Measurements from ENCODE around the gene INF2.

INF2 gene

DNA sequence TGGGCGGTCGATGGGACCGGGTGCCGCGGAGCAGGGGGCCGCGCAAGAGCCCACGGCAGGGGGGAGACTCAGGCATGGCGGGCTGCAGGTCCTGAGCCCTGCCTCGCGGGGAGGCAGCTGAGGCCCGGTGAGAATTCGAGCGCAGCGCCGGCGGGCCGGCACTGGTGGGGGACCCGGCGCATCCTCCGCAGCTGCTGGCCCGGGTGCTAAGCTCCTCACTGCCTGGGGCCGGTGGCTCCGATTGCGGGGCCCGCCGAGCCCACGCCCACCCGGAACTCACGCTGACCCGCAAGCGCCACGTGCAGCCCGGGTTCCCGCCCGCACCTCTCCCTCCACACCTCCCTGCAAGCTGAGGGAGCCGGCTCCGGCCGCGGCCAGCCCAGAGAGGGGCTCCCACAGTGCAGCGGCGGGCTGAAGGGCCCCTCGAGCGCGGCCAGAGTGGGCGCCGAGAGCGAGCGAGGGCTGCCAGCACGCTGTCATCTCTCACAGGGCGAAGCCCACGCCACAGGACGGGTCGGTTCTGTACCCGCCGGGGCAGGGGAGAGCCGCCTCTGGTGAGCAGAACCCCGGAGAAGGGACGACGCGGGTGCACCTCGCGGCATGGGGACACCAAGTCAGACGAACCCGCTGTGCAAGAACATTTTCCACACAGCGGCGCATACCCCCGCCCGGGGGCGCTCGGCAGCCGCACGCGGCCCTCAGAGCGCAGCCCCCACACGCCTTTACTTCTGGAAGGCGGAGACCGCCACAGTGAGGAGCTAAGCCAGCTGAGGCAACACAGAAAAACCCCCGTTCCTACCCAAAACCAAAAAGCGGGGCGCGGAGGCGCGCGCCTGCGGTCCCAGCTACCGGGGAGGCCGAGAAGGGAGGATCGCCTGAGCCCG lies 62.4 kb downstream of the INF2 start:
- no peak for DNase-seq (ENCODE audit: low spot score)

DNA sequence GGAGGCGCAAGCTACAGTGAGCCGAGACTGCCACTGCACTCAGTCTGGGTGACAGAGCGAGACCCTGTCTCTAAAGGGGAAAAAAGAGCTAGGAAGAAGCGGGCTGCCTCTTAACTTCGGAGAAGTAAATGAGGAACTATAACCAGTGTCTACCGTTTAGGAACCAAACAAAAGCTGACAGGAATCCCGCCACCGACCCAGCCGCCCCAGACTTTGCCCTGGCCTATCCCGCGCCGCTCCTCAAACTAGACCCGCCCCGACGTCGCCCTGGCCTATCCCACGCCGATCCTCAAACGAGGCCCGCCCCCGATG lies 63.0 kb downstream of the INF2 start:
- no peak for DNase-seq (ENCODE audit: low spot score)

DNA sequence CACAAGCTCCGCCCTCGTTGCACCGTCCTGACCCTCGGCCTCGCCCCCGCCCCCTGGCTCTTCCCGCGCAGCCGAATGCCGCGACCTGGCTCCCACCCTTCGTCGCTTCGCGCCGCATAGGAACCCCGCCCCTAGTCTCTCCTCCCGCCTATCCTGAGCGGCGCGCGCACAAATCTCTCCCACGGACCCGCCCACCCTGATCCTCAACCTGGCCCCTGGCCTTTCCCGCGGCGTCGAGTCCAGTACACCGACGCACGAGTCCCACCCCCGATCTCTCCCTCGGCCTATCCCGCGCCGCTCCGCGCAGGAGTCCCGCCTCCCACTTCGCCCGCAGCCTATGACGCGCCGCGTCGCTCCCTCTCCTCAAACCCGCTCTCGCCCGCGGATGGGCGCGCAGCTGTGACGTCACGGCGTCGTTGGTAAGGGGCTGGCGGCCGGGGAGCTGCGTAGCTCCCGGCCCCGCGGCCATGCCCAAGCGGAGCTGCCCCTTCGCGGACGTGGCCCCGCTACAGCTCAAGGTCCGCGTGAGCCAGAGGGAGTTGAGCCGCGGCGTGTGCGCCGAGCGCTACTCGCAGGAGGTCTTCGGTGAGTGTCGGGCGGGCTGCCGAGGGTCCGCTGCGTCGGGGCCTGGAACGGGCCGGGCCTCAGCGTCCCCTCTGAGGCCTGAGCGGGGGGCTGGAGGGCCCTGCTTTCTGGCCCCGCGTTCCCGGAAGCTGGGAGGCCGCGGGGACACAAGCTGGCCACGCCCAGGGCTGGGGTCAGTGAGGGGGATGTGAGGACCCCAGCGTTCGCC lies 63.5 kb downstream of the INF2 start, which contains the start of gene SIVA1:
Gene SIVA1 (plus strand): TSS at position 413 of the 793 bp plus-strand sequence. CDS start 55 bp downstream, at position 468.
- peak; percentile 99 for DNase-seq (ENCODE audit: low spot score)

DNA sequence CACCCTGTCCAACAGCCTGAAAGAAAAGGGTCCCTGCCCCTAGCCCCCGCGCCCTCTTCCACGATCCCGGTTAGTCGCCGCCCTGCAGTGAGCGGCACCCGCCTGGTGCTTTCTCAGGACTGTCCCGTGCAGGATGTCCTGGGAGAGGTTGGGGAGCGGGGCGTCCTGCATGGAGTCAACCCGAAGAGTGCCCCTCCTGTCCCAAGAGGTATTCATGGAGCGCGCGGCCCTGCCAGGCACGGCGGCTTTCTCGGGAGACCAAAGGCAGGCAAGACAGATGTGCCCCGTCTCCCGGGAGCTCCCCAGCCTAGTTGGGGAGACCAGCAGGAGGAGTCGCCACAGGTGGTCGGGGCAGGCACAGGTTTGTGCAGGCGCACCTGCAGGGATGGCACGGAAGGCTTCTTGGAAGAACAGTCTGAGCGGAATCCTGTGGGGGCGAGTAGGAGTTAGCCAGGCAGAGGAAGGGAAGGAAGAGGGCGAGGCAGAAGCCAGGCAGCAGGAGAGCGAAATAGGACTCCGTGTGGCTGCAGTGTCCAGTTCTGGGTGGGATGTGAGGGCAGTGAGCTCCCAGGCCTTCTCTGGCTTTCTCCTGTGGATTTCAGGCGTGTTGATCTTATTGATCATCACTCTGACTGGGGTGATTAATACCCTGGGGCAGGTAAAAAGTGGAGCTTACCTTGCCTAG lies 64.3 kb downstream of the INF2 start:
- no peak for DNase-seq (ENCODE audit: low spot score)

DNA sequence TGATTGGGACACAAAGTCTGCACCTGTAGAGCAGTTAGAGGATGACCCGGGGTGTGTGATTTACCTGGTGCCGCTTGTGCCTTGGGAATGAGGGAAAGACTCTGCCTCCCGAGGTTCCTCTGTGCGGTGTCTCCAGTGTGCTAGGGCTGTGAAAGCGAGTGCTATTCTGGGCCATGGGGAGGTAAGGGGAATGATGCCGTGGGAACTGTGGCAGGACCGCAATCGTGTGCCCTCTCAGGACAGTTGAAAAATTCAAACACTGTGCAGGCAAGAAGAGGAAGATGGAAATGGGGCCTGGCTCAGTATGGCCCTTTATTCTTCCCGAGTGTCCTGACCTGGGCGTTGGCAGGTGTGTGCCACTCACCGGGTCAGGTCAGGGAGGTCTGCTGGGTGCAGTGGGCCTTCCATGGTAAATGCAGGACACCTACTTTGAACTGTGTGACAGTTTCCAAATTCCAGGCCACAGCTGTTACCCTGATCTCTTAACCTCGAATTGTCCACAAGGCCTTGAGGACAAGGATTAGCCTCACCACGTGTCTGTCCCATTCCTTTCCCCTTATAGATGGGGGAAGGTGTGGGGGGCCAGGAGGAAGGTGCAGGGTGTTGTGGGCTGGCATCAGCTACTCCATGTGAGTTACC lies 64.9 kb downstream of the INF2 start:
- no peak for DNase-seq (ENCODE audit: low spot score)

DNA sequence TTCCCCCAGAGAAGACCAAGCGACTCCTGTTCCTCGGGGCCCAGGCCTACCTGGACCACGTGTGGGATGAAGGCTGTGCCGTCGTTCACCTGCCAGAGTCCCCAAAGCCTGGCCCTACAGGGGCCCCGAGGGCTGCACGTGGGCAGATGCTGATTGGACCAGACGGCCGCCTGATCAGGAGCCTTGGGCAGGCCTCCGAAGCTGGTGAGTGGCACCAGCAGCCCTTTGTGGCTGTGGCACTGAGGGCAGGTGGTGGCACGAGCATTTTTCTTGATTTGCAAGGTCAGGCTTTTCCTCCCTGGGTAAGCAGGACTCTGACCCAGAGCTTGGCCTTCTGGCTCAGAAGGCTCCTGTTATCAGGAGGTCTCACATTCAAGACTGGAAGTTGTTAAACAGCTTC lies 66.2 kb downstream of the INF2 start:
- DNase-seq (ENCODE audit: low spot score) = no peak

DNA sequence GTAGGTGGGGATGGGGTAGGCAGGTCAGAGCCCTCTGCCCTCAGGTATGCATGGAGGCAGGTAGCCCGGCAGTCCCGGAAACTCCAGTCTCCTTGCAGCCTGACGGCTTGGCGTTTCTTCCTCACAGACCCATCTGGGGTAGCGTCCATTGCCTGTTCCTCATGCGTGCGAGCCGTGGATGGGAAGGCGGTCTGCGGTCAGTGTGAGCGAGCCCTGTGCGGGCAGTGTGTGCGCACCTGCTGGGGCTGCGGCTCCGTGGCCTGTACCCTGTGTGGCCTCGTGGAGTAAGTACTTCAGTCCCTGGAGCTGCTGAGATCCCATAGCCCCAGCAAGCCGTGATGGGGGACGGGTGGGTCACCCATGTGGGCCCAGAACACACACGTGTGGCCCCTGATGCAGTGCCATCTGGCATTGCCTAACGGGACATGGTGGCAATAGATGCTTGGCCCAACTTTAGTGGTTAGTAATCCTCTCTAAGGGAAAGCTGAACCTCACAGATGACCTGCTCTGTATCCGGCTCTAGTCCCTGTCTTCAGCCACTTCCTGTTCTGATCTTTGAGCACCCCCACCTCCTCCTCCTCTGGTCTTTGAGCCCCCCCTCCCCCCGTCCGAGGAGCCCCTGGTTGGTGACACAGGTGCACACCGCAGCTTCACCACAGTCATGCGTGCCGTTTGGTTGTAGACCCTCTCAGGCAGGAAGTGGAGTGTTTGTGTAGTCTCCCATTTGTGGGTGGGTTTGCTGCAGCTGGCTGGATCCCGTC lies 67.2 kb downstream of the INF2 start:
- no peak for DNase-seq (ENCODE audit: low spot score)

DNA sequence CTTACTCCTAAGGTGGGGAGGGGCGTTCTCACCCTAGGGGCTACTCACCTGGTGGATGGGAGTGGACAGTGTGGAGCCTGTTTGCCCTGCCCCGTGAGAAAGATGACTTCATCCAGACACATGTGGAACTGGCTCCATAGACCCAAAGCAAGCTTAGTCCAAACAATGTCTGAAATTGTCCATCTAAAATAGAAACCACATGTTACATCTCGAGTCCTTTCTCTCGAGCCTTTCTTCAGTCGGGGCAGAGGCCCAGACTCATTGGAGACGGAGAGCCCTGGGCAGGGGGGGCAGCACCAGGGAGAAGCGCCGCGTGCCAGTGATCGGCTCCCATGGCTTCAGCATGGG lies 67.8 kb downstream of the INF2 start:
- no peak for DNase-seq (ENCODE audit: low spot score)

DNA sequence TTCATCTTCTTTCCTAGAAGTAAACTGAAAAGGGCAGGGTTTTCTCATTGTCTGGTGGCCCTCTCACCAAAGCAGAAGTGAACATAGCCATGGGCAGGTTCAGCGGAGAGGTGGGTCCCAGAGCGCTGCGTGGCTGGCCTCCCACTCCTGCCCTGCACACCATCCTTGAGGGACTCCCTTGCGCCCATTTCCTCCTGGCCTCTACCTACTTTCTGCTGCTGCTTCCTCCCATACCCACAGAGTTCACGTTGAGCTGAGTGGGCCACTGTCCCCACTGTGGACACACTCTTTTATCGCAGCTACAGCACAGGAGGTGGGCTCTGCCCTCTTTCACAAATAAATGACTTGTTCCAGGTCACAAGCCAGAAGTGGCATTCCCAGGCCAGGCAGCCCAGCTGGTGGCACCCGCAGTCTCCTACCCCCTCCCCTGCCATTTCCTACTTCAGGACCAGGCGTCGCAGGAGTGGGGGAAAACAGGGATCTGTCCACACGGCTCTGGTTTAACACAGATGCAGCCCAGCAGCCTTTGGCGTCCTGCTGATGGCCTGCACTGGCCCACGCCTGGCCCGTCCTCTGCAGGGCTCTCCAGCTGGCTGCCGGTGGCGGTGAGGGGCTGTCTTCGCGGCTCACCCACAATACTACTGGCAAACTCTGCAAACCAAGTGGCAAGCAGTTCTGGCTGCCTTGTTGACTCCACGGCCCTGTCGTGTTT lies 68.4 kb downstream of the INF2 start:
- no peak for DNase-seq (ENCODE audit: low spot score)

DNA sequence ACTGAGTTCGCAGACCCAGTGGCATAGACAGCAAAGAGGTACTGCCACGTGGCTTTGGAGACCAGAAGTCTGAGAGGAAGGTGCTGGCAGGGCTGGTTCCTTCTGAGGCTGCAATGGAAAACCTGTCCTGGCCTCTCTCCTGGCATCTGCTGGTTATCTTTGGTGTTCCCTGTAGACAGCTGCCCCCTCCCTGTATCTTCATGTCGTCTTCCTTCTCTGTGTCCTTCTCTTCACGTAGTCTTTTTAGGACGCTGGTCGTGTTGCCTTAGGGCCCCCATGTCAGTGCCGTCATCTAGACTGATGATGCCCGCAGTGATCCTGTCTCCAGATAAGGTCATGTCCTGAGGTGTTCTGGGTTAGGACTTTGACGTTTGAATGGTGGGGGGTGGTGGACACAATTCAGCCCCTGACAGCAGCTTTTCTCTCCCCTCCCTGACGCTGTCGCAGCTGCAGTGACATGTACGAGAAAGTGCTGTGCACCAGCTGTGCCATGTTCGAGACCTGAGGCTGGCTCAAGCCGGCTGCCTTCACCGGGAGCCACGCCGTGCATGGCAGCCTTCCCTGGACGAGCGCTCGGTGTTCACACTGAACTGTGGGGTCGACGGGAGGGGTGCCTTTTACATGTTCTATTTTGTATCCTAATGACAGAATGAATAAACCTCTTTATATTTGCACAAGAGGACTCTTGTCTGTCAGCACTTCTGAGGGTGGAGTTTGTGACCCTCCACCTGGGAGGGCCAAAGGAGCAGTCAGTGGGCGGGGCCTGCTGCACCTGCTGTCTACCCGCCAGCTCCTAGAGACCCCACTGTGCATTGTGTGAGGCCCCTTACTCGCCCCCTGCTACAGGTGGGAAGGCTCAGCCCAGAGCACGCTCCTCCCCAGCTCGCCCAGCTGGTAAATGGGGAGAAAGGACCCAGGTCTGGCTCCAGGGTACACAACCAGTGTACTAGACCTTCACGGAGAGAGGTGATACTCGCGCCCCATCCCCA lies 69.9 kb downstream of the INF2 start:
- no peak for DNase-seq (ENCODE audit: low spot score)

DNA sequence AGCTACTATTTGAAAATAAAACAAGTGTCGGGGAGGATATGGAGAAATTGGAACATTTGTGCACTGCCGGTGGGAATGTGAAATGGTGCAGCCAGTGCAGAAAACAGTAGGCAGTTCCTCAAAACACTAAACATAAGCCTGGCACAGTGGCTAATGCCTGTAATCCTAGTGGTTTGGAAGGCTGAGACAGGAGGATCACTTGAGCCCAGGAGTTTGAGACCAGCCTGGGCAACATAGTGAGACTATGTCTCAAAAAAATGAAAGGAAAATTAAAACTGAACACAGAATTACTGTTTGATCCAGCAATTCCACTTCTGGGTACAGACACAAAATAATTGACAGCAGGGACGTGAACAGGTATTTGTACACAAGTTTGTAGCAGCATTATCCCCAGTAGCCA lies 76.1 kb downstream of the INF2 start:
- DNase-seq (ENCODE audit: low spot score) = no peak

DNA sequence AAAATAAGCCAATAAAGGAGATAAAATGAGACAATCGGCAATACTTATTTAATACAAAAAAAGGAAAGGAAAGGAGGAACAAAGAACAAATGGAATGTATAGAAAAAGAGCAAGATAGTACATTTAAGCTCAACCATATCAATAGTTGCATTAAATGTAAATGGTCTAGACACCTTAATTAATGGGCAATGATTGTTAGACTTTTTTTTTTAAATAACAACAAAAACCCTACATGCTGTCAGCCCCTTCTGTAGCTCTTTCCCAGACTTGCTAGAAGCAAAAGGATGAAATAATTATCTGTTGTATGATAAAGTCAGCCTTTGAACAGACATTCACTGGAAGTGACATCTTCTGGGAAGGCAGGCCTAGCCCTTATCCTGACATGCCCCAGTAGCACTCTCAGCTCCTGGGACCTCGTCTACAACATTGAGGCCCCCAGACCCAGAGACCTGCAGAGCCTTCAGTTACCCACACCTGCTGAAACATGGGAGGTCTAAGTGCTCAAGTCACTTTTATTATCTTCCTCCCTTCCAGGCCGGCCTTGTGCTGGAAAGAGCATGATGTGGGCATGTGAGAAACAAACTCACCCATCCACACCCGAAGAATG lies 76.9 kb downstream of the INF2 start:
- no peak for DNase-seq (ENCODE audit: low spot score)

DNA sequence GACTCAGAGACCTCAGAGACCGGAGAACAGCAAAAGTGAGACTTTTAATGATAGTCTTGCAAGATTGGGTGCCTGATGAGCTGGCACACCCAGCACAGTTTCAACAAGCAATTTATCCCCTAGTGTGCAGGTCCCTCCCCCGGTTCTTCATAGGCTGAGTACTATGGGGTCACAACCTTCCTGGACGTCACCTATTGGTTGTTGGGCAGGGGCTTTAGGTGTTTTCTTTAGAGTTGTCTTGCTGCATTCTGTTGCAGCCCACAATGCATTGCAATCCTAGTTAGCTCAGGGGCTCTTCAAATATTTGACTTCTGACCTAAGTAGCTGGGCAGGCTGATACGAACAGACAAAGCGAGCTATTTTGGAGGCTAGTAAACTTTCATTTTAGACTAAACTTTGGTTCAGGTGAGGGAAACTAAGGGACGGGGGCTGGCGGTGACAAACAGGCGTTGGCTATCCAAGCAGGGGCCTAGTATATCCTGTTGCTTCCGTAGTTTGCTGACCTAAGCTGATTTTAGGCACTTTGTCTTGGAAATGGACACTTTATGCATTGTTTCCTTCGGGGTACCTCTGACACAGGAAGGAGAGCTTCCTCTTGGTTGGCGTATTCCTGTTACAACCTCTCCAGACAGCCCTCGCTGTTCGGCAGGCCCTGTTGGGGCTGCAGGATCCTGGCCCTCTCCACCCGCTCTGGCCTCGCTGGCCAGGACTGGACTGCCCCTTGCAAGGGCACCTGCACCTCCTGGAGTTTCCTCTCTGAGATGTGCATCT lies 77.6 kb downstream of the INF2 start:
- DNase-seq (ENCODE audit: low spot score) = no peak

DNA sequence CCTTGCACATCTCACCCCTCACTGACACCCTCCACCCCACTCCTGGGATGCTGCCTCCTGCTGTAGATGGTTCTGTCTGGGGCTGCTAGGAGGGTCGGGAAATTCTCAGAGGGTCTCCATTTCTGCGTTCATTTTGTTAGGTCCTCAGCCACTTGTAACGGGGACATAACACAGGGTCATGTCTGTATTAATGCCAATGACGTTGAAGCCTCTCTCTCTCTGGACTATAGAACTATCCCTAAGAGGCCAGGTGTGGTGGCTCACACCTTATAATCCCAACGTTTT lies 78.2 kb downstream of the INF2 start:
- DNase-seq (ENCODE audit: low spot score) = no peak

DNA sequence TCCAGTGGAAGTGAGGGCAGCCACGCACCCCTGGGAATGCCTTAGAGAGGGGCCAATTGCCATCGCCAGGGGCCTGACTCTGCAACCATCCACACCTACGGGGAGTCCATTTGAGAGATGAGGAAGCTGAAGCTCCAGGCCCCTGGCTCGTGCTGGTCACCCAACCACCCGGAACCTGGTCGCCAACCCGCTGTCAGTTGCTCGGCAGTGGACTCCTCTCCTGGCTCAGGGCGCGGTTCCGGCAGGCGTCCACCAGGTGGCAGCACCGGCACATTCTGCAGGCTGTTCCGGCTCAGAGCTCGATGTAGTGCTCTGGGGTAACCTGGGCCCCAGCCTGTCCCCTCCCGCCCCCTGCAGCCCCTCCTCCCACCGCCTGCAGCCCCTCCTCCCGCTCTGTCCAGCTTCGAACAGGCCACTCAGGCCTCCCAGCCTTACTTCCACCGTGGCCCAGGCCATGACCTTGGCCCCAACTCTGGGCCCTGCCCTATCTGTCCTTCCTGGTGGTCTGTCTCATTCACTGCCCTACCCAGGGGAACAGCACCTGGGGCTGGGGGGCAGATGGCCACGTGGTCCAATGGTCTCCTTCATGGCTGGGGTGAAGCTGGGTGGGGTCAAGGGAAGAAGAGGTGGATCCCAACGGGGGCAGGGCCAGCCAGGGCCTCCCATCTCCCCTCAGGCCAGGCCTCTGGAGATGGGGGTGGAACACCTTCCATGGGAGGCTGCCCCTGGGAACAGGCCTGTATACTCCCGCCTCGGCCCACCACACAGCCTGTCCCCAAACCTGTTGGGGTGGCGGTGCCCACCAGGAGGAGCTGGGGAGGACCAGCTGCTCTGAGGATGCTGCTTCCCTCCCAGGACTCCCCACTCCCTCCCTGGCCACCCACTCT lies 79.3 kb downstream of the INF2 start:
- peak; percentile 74 for DNase-seq (ENCODE audit: low spot score)

DNA sequence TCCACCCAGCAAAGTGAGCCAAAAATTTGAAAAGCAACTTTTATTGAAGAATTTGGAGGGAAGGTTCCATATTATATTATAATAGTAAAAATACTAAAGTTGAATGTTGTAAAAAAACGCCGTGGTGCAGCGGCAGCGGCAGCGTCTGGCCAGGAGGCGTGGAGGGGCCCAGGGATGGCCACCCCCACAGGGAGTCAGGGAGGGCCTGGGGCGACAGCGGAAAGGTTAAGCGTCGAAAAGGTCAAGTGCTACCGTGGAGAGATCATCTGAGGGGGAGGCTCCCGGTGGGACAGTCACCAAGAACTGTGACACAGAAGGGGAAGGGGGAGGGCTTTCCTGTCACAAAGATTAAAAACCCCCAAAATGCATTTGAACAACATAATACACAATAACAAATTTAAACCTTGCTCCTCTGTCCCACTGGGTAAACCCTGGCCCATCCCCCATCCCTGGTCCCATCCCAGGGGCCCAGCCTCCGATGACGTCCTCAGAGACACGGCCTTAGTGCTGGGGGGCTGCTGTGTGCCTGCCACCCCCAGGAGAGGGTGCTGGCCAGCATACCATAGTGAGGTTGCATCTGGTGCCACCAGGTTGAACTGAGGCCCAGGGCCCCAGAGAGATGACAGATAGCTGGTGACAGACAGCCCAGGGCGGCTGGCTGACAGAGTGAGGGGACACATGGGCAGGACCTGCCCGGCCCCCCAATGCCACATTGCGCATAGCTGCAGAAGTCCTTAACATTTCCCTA lies 80.1 kb downstream of the INF2 start:
- DNase-seq (ENCODE audit: low spot score) = no peak

DNA sequence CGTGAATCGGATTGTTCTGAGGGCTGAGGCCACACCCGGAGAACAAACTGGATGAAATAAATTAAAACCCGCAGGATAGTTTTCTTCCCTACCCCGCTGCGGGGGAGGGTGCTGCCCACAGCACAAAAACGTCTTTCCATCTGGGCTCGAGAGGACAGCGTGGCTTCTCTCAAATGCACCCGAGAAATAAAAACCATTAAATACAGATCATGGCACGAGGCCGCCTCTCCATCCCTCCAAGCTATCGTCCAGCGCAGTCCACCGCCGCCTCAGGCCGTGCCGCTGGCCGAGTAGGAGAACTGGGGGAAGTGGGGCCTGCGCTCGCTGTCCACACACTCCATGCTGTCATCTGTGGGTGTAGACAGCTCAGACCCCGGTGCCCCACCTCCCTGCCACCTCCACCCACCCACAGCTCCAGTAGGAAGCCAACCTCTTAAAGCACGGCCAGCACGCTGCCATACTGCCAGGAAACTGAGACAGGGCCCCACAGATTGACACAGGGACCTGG lies 80.7 kb downstream of the INF2 start:
- no peak for DNase-seq (ENCODE audit: low spot score)

All from SW480 (cell line).